Pancreas (tissue), 10 donors: ENCODE data around the gene RPS25. TPM values are rescaled to one million over a fixed set of nuclear protein-coding genes. Genes with fewer than 3 reads are reported as not detected.
A peak's percentile ranks its signal among the peaks of the same experiment; 100 is the strongest.
"Not testable (repeated sequence)": the region's sequence is repeated elsewhere in the genome, so short reads cannot be mapped to it uniquely, and the experiment has no call there.

Experiments
- ATAC-seq, 4 donors: fragments of 200-7000 bp; cut with Tn5 transposase; one replicate each; pipeline versions ENCODE4 v1.8.0 to v1.9.1; 2020; ENCODE audit warnings: mild to moderate bottlenecking in 4 of 4, moderate library complexity in 4 of 4
- DNase-seq, 6 donors: peaks; one replicate each; pipeline ENCODE4 v3.0.0-alpha.2; 2020
- FAIRE-seq: peaks from 2 replicates; lab custom pipeline; 2012; peaks lifted over from hg19 to GRCh38; lab: Jason Lieb, UNC
- H3K27ac ChIP-seq, 4 donors: fragments of 200-600 bp; sonication (generic); 1 replicate in 3 of 4; 2 replicates in 1 of 4; pipeline versions ENCODE4 v1.5.0 to v1.8.0; 2020
- H3K27me3 ChIP-seq, 4 donors: fragments of 200-600 bp; one replicate each; pipeline ENCODE4 v1.8.0; 2021
- H3K36me3 ChIP-seq, 3 donors: fragments of 200-600 bp; sonication (generic) in 1 of 3; one replicate each; pipeline versions ENCODE4 v1.5.0 to v1.8.0; 2020 to 2021
- H3K4me1 ChIP-seq, 3 donors: fragments of 200-600 bp; one replicate each; pipeline ENCODE4 v1.8.0; 2021
- H3K4me3 ChIP-seq, 4 donors: fragments of 200-600 bp; sonication (generic) in 2 of 4; one replicate each; pipeline versions ENCODE4 v1.5.0 to v1.8.0; 2020 to 2021
- H3K9me3 ChIP-seq, 4 donors: fragments of 200-600 bp; one replicate each; pipeline ENCODE4 v1.8.0; 2021
- WGBS, 2 donors: extraction: QIAGEN DNeasy Blood & Tissue Kit; methylation state at CpG; one replicate each; pipeline ENCODE4 v1.1.7; 2013; 5-methylcytosine and 5-hydroxymethylcytosine counted together
- intact Hi-C, 3 donors: fragments of 100-400 bp; cut with DNase I; formaldehyde crosslinking; loops; one replicate each; pipeline versions ENCODE4 v1.11.1 to v1.14.2; 2022
- polyA plus RNA-seq, 2 donors: library from polyadenylated mRNA; stranded (reverse); fragments of 200-250 nt; gene quantifications; one replicate each; pipeline ENCODE4 v1.2.3, GENCODE V29; 2013
- total RNA-seq, 6 donors: library from RNA; stranded (reverse); fragmentation: NEBNext Ultra II Directional in 4 of 6; extraction: Animal tissue kit (Norgen Biotek cat#: 25700) in 4 of 6; gene quantifications; one replicate each; pipeline versions ENCODE4 v1.2.1 to v1.2.4, GENCODE V29; 2021 to 2023
- TF ChIP-seq, protein P1 (sequence below), 4 donors: fragments of 200-600 bp; sonication (generic) in 3 of 4; IDR thresholded peaks; one replicate each; pipeline versions ENCODE4 v1.5.0 to v1.8.0; 2021; ENCODE audit warnings: antibody characterized with exemption in 4 of 4
- donor health status: healthy with polysubstance abuse.
- donor health status: DM: no; HTN: no; CAD: no; lungs with moderate emphysema.
- donor health status: DM: no; HTN: no; CAD: no.
- donor health status: control.
- donor health status: control.
- donor health status: Bipolar disorder and iron deficiency.
- donor health status: DM: yes; HTN: yes; CAD: no.
- donor health status: DM: no; HTN: no; CAD: no.
- donor health status: DM: no; HTN: no; CAD: no.
- donor health status: DM: yes; HTN: yes; CAD: no.

Gene RPS25
- total and polyA plus RNA-seq, 8 donors = 536 to 1,472 (median 742) TPM

- FAIRE-seq (no peak), DNase-seq (peak in 4 of 6 donors; percentile 49 to 79 (median 58)), ATAC-seq (peak; percentile 24 to 51 (median 39))
- H3K4me3 ChIP-seq = no peak overlapping the region
- WGBS, 2 donors = 36 to 42% methylated on average over 3 of the region's 3 CpGs
- TF ChIP-seq, protein P1, sequence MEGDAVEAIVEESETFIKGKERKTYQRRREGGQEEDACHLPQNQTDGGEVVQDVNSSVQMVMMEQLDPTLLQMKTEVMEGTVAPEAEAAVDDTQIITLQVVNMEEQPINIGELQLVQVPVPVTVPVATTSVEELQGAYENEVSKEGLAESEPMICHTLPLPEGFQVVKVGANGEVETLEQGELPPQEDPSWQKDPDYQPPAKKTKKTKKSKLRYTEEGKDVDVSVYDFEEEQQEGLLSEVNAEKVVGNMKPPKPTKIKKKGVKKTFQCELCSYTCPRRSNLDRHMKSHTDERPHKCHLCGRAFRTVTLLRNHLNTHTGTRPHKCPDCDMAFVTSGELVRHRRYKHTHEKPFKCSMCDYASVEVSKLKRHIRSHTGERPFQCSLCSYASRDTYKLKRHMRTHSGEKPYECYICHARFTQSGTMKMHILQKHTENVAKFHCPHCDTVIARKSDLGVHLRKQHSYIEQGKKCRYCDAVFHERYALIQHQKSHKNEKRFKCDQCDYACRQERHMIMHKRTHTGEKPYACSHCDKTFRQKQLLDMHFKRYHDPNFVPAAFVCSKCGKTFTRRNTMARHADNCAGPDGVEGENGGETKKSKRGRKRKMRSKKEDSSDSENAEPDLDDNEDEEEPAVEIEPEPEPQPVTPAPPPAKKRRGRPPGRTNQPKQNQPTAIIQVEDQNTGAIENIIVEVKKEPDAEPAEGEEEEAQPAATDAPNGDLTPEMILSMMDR (IDR thresholded peaks at IDR 0.05) = no peak
- intact Hi-C loops = no loop called here
- H3K4me1 ChIP-seq = peaks cover 0 to 23% (median 0%) of the 10 kb centered on the region in 3 donors
- H3K27ac ChIP-seq = peak overlapping the region; percentile 11 to 64 (median 30)
- H3K9me3 ChIP-seq = no peaks in the 10 kb centered on the region
- no peaks in the 10 kb centered on the region for H3K27me3 ChIP-seq
- H3K36me3 ChIP-seq = no peaks in the 10 kb centered on the region
Observed at GRCh38 chr11:119061256-119061655, 43.1 kb upstream of the RPS25 start.

- H3K9me3 ChIP-seq, H3K27me3 ChIP-seq, ATAC-seq, H3K4me3 ChIP-seq, H3K27ac ChIP-seq, FAIRE-seq, intact Hi-C loops, H3K36me3 ChIP-seq: not testable (repeated sequence)
- H3K4me1 ChIP-seq = peaks cover 0 to 33% (median 0%) of the 10 kb centered on the region in 3 donors
- DNase-seq = peak in 1 of 6 donors; percentile 65
- WGBS, 2 donors = 78 to 80% methylated on average over 20 to 31 of the region's 35 CpGs
Observed at GRCh38 chr11:119059128-119059527, 41.0 kb upstream of the RPS25 start.

GRCh38 chr11:119057000-119057769 is 39.0 kb upstream of the RPS25 start, which contains the start of gene HYOU1:
TSS of gene HYOU1 (minus strand) at chr11:119057205. CDS start at chr11:119056160, 1,045 bp downstream.
- 0% methylated on average over 69 to 79 of the region's 79 CpGs for WGBS, 2 donors
- FAIRE-seq = no peak
- TF ChIP-seq, protein P1 (IDR thresholded peaks at IDR 0.05) = no peak
- Histone ChIP-seq H3K27me3 (no peaks in the 10 kb centered on the region), H3K4me1 (peaks cover 0 to 25% (median 0%) of the 10 kb centered on the region in 3 donors), H3K9me3 (no peaks in the 10 kb centered on the region), H3K36me3 (peaks cover 4 to 23% (median 19%) of the 10 kb centered on the region in 3 donors), H3K4me3 (peak within 1 kb of the TSS; percentile 86 to 99 (median 90)), H3K27ac (peak within 1 kb of the TSS; percentile 70 to 95 (median 82))
- intact Hi-C loops = no loop called here
- ATAC-seq = peak; percentile 89 to 96 (median 90)
- peak; percentile 98 to 100 (median 98) for DNase-seq

DNA sequence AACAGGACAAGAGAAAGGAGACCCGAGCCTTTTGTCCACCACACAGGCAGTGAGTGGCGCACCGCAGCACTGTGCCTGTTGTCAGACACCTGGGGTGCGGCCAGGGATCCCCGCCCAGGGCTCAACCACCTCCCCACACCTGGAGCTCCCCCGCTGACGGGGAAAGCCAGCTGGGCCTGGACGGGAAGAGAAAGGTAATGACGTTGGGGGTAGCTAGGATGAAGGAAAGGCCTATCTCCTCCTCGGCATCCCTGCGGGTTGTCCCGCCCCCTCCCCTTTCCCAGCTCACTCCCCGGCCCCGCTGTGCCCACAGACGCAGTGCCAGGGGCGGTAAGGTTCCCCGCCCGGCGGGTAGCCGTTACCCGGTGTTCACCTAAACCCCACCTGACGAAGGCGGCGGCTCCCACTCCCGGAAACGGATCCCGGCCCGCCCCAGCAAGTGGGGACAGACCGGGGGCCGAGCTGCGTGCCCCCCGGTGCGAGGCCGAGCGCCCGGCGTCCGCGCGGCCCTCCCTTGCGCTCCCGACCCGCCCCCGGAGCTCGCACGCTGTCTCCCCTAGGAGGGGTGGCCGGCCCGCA is 38.4 kb upstream of the RPS25 start:
- peak; percentile 9 to 27 (median 16) for ATAC-seq
- peak overlapping the region; percentile 60 to 83 (median 74) for H3K27ac ChIP-seq

GRCh38 chr11:119055901-119056300 is 37.8 kb upstream of the RPS25 start:
- no peak overlapping the region for H3K27ac ChIP-seq
- H3K4me1 ChIP-seq = peaks cover 0 to 19% (median 0%) of the 10 kb centered on the region in 3 donors
- FAIRE-seq (no peak), DNase-seq (peak in 1 of 6 donors; percentile 30), ATAC-seq (no peak)
- TF ChIP-seq, protein P1 (IDR thresholded peaks at IDR 0.05) = no peak
- H3K36me3 ChIP-seq = peaks cover 4 to 35% (median 28%) of the 10 kb centered on the region in 3 donors
- intact Hi-C loops = no loop called here
- H3K27me3 ChIP-seq = no peaks in the 10 kb centered on the region
- 19 to 24% methylated on average over 6 of the region's 6 CpGs for WGBS, 2 donors
- peak overlapping the region; percentile 86 to 99 (median 90) for H3K4me3 ChIP-seq
- H3K9me3 ChIP-seq = no peaks in the 10 kb centered on the region

More for the DNA sequence above, 38.4 kb upstream of the RPS25 start:
- peak; percentile 36 to 87 (median 64) for DNase-seq
- Histone ChIP-seq H3K4me1 (peaks cover 0 to 22% (median 0%) of the 10 kb centered on the region in 3 donors), H3K4me3 (peak overlapping the region; percentile 86 to 99 (median 90)), H3K27me3 (no peaks in the 10 kb centered on the region), H3K36me3 (peaks cover 4 to 29% (median 24%) of the 10 kb centered on the region in 3 donors), H3K9me3 (no peaks in the 10 kb centered on the region)
- TF ChIP-seq, protein P1 (IDR thresholded peaks at IDR 0.05) = no peak
- WGBS, 2 donors = 1% methylated on average over 42 to 48 of the region's 48 CpGs
- FAIRE-seq = no peak
- intact Hi-C loops = no loop called here
